ENCODE measurements around the gene ATG2A.

Gene ATG2A

DNA sequence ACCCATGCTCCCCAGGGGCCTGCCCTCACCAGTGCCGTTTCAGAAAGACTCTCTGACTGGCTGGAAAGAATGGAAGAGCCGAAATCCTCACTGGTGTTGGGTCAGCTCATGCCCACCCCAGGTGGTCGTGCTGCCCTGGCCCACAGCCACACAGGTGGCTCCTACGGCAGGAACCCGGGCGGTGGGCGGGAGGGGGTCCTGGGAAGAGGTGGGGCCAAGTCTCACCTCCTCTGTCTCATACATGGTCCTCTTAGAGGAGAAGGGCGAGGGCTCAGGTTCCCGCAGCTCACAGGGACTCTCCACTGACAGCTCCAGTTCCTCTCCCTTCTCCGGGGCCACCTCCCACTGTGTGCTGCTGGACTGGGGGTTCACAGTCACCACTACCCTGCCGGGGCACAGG lies 8.2 kb downstream of the ATG2A start:
- Histone ChIP-seq H3K9me3 (no peaks in the 10 kb centered on the region), H3K4me3 (no peak overlapping the region), H3K27ac (no peak overlapping the region), H3K36me3 (peaks cover 94 to 100% (median 94%) of the 10 kb centered on the region in 3 donors), H3K4me1 (no peaks in the 10 kb centered on the region), H3K27me3 (no peaks in the 10 kb centered on the region)
- TF ChIP-seq, protein P1, sequence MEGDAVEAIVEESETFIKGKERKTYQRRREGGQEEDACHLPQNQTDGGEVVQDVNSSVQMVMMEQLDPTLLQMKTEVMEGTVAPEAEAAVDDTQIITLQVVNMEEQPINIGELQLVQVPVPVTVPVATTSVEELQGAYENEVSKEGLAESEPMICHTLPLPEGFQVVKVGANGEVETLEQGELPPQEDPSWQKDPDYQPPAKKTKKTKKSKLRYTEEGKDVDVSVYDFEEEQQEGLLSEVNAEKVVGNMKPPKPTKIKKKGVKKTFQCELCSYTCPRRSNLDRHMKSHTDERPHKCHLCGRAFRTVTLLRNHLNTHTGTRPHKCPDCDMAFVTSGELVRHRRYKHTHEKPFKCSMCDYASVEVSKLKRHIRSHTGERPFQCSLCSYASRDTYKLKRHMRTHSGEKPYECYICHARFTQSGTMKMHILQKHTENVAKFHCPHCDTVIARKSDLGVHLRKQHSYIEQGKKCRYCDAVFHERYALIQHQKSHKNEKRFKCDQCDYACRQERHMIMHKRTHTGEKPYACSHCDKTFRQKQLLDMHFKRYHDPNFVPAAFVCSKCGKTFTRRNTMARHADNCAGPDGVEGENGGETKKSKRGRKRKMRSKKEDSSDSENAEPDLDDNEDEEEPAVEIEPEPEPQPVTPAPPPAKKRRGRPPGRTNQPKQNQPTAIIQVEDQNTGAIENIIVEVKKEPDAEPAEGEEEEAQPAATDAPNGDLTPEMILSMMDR (IDR thresholded peaks at IDR 0.05), result no peak
- intact Hi-C loops (cut with DNase I; ENCODE audit: low total_unique reads), result no loop called here
- DNase-seq, result no peak

DNA sequence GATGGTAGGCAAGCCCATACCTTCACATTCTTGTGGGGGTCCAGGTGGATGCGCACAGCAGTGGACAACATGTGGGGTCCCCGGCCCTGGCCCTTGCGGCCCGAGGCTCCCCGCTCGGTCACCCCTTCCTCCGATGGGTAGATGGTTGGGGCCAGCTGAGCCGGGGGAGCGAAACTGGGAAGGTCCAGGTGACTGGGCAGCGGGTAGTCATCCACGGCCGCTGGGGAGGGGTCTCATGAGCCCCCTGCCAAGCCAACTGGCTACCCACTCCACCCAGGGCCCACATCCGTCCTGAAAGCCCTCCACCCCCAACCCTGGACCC lies 10.7 kb downstream of the ATG2A start:
- no peaks in the 10 kb centered on the region for H3K9me3 ChIP-seq
- intact Hi-C loops (cut with DNase I; ENCODE audit: low total_unique reads), result no loop called here
- DNase-seq, result no peak
- H3K4me3 ChIP-seq, result no peak overlapping the region
- TF ChIP-seq, protein P1 (IDR thresholded peaks at IDR 0.05), result no peak
- H3K4me1 ChIP-seq, result no peaks in the 10 kb centered on the region
- no peak overlapping the region for H3K27ac ChIP-seq
- H3K27me3 ChIP-seq, result no peaks in the 10 kb centered on the region
- peaks cover 94 to 100% (median 94%) of the 10 kb centered on the region in 3 donors for H3K36me3 ChIP-seq

DNA sequence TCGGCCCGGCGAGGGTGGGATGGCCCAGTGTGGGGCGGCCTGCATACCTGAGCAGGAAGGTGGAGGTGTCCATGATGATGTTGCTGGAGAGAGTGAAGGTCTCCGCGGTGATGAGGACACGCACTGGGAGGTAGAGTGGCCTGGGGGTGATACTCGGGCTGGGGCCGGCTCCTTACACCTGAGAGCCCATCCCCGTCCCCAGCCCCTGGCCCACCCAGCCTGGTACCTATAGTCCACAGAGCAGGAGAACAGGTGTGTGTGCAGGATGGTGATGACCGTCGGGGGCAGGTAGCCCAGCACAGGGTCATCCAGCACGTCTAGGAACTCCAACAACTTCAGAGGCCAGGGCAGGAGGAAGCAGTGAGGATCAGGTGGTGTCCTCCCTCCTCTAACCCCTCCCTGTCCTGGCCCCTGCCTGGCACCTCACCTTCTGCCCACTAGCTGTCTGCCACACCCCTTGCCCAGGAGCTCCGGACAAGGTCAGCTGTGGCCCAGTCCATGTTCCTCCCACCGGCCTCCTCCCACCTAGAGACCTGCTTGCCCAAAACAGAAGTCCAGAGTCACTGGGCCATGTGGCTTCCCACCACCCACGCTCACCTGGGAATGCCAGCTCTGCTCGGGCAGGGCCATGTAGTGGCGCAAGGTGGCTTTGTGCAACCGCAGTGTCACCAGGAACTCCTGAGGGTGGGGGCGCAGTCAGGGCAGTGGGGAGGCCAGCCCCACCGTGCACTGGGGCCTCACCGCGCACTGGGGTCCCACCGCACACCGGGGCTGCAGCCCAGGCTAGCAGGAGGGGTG lies 11.3 kb downstream of the ATG2A start:
- DNase-seq, result no peak
- TF ChIP-seq, protein P1 (IDR thresholded peaks at IDR 0.05), result no peak
- H3K36me3 ChIP-seq, result peaks cover 93 to 100% (median 94%) of the 10 kb centered on the region in 3 donors
- no peak overlapping the region for H3K27ac ChIP-seq
- intact Hi-C loops (cut with DNase I; ENCODE audit: low total_unique reads), result no loop called here
- no peaks in the 10 kb centered on the region for H3K27me3 ChIP-seq
- H3K4me3 ChIP-seq, result no peak overlapping the region
- no peaks in the 10 kb centered on the region for H3K4me1 ChIP-seq
- no peaks in the 10 kb centered on the region for H3K9me3 ChIP-seq

DNA sequence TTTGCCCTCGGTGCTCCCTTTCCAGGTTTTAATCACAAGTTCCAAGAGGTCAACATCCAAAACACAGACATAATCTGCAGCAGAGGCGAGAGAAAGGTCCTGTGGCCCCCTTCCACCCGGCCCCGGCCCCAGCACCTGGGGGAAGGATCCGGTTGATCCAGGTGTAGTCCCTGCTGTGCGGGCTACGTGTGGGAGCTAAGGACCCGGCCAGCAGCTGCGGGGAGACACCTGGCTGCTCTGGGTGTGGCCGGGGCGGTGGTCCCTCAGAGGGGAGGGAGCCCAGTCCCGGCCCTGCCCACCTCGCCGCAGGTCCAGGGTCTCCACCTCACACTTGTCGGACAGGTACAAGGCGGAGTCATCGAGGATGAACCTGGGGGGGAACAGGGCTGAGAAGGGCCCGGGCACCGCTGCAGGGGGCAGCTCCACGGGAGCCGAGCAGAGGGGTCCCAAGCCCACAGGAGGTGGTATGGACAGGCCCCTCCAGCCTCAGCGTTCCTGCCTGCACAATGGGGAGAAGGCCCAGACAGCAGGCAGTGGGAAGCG lies 13.6 kb downstream of the ATG2A start:
- no peaks in the 10 kb centered on the region for H3K9me3 ChIP-seq
- DNase-seq, result no peak
- intact Hi-C loops (cut with DNase I; ENCODE audit: low total_unique reads), result no loop called here
- H3K36me3 ChIP-seq, result peaks cover 78 to 100% (median 91%) of the 10 kb centered on the region in 3 donors
- no peaks in the 10 kb centered on the region for H3K4me1 ChIP-seq
- H3K4me3 ChIP-seq, result no peak overlapping the region
- H3K27ac ChIP-seq, result no peak overlapping the region
- TF ChIP-seq, protein P1 (IDR thresholded peaks at IDR 0.05), result no peak
- no peaks in the 10 kb centered on the region for H3K27me3 ChIP-seq

DNA sequence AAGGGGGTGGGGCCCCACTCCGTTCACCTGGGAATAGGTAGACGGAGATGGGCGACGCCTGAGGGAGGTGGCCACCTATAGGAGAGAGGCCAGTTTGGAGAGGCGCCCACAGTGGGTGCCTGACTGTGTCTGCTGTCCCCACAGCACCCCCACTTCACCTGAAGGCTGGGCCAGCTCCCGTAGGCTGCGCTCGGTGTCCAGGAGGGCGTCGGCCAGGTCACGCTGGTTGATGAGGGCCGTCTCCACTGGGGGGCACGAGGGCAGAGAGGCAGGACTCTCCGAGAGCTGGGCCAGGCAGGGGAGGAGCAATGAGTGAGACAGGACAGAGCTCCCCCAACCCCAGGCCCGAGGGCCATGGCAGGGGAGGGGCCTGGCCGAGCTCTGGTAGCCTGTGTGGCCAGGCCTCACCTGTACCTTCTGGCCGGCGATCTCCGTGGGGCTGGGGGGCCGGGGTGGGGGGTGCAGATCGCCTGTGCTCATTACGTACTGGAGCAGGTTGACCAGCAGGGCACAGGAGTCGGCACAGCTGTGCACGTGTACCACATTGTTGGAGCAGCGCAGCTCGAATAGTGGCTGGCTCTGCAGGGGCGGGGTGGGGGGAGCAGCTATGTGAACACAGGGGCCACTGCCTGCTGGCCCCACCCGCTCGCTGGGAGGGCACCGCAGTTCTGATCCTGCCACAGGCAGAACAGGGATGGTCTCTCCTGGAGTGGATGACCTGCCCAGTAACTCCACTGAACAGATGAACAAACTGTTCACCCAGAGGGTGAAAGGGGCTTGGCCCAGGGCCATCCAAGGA lies 14.7 kb downstream of the ATG2A start:
- Histone ChIP-seq H3K36me3 (peaks cover 70 to 100% (median 91%) of the 10 kb centered on the region in 3 donors), H3K4me1 (no peaks in the 10 kb centered on the region), H3K9me3 (no peaks in the 10 kb centered on the region), H3K27ac (no peak overlapping the region), H3K27me3 (no peaks in the 10 kb centered on the region), H3K4me3 (no peak overlapping the region)
- DNase-seq, result no peak
- TF ChIP-seq, protein P1 (IDR thresholded peaks at IDR 0.05), result no peak
- intact Hi-C loops (cut with DNase I; ENCODE audit: low total_unique reads), result no loop called here
